Measurements from ENCODE around the gene ITGA5. TPM values are rescaled to one million over a fixed set of nuclear protein-coding genes. Genes with fewer than 3 reads are reported as not detected.

The ITGA5 gene
- total and polyA plus RNA-seq, 2 experiments from 2014 or later, result 402 to 496 TPM

GRCh38 chr12:54437697-54438096, 18.6 kb upstream of the ITGA5 start:
- Histone ChIP-seq H3K9me3 (ENCODE audit: low read depth) (no peaks in the 10 kb centered on the region), H3F3A (ENCODE audit: insufficient read depth) (peaks cover 7% of the 10 kb centered on the region; the same call in 1 of the 2 replicates), H3K4me1 (ENCODE audit: insufficient read depth) (peaks cover 19% of the 10 kb centered on the region), H2AFZ (no peak overlapping the region), H3K27ac (no peak overlapping the region), H3K9me2 (ENCODE audit: insufficient read depth) (no peaks in the 10 kb centered on the region), H4K20me1 (ENCODE audit: insufficient read depth) (no peaks in the 10 kb centered on the region), H3K4me2 (ENCODE audit: unreplicated experiment) (no peak overlapping the region), H3K79me2 (ENCODE audit: insufficient read depth) (no peaks in the 10 kb centered on the region), H3K4me3 (no peak overlapping the region), H3K9ac (no peak overlapping the region), H3K27me3 (replicated peaks; ENCODE audit: insufficient read depth) (no peaks in the 10 kb centered on the region), H3K36me3 (ENCODE audit: low read depth) (no peaks in the 10 kb centered on the region)
- no peak for TF ChIP-seq EZH2phosphoT487 (IDR thresholded peaks at IDR 0.05; ENCODE audit: insufficient read depth, low read depth)
- no peak for TF ChIP-seq EZH2 (IDR thresholded peaks at IDR 0.05; ENCODE audit: insufficient read depth, poor library complexity, severe bottlenecking)
- in situ Hi-C loops (cut with MboI), result no loop called here
- WGBS, 2 experiments (ENCODE audit: low coverage in 1 of 2, low lambda C conversion rate in 2 of 2, missing lambda C conversion rate in 2 of 2), result 92 to 94% methylated on average over 2 to 3 of the region's 3 CpGs
- DNase-seq, result no peak

GRCh38 chr12:54437243-54437642, 18.2 kb upstream of the ITGA5 start:
- no peak overlapping the region for H3K4me2 ChIP-seq (ENCODE audit: unreplicated experiment)
- no peaks in the 10 kb centered on the region for H3K9me3 ChIP-seq (ENCODE audit: low read depth)
- TF ChIP-seq EZH2 (IDR thresholded peaks at IDR 0.05; ENCODE audit: insufficient read depth, poor library complexity, severe bottlenecking), result no peak
- TF ChIP-seq EZH2phosphoT487 (IDR thresholded peaks at IDR 0.05; ENCODE audit: insufficient read depth, low read depth), result no peak
- H3K4me1 ChIP-seq (ENCODE audit: insufficient read depth), result peaks cover 24% of the 10 kb centered on the region
- no peaks in the 10 kb centered on the region for H3K27me3 ChIP-seq (replicated peaks; ENCODE audit: insufficient read depth)
- H3K79me2 ChIP-seq (ENCODE audit: insufficient read depth), result no peaks in the 10 kb centered on the region
- H3K36me3 ChIP-seq (ENCODE audit: low read depth), result no peaks in the 10 kb centered on the region
- H3K9me2 ChIP-seq (ENCODE audit: insufficient read depth), result no peaks in the 10 kb centered on the region
- no peak overlapping the region for H2AFZ ChIP-seq
- in situ Hi-C loops (cut with MboI), result no loop called here
- no peak overlapping the region for H3K9ac ChIP-seq
- H4K20me1 ChIP-seq (ENCODE audit: insufficient read depth), result no peaks in the 10 kb centered on the region
- peaks cover 7% of the 10 kb centered on the region; the same call in 1 of the 2 replicates for H3F3A ChIP-seq (ENCODE audit: insufficient read depth)
- DNase-seq, result peak; percentile 60
- H3K4me3 ChIP-seq, result no peak overlapping the region
- H3K27ac ChIP-seq, result no peak overlapping the region

GRCh38 chr12:54432815-54433164, 13.7 kb upstream of the ITGA5 start:
- Histone ChIP-seq H4K20me1 (ENCODE audit: insufficient read depth) (no peaks in the 10 kb centered on the region), H3K9me3 (ENCODE audit: low read depth) (no peaks in the 10 kb centered on the region), H2AFZ (peak overlapping the region; percentile 15; the same call in 1 of the 2 replicates), H3K4me3 (no peak overlapping the region), H3K27me3 (replicated peaks; ENCODE audit: insufficient read depth) (no peaks in the 10 kb centered on the region), H3K4me2 (ENCODE audit: unreplicated experiment) (peak overlapping the region; percentile 74), H3K9me2 (ENCODE audit: insufficient read depth) (no peaks in the 10 kb centered on the region), H3K4me1 (ENCODE audit: insufficient read depth) (peaks cover 46% of the 10 kb centered on the region), H3K36me3 (ENCODE audit: low read depth) (no peaks in the 10 kb centered on the region), H3K79me2 (ENCODE audit: insufficient read depth) (no peaks in the 10 kb centered on the region), H3K27ac (peak overlapping the region; percentile 76), H3F3A (ENCODE audit: insufficient read depth) (peaks cover 36% of the 10 kb centered on the region), H3K9ac (peak overlapping the region; percentile 32)
- 96 to 100% methylated on average over 4 of the region's 4 CpGs for WGBS, 2 experiments (ENCODE audit: low coverage in 1 of 2, low lambda C conversion rate in 2 of 2, missing lambda C conversion rate in 2 of 2)
- TF ChIP-seq EZH2phosphoT487 (IDR thresholded peaks at IDR 0.05; ENCODE audit: insufficient read depth, low read depth), result no peak
- no peak for TF ChIP-seq EZH2 (IDR thresholded peaks at IDR 0.05; ENCODE audit: insufficient read depth, poor library complexity, severe bottlenecking)
- in situ Hi-C loops (cut with MboI), result no loop called here
- DNase-seq, result no peak

DNA sequence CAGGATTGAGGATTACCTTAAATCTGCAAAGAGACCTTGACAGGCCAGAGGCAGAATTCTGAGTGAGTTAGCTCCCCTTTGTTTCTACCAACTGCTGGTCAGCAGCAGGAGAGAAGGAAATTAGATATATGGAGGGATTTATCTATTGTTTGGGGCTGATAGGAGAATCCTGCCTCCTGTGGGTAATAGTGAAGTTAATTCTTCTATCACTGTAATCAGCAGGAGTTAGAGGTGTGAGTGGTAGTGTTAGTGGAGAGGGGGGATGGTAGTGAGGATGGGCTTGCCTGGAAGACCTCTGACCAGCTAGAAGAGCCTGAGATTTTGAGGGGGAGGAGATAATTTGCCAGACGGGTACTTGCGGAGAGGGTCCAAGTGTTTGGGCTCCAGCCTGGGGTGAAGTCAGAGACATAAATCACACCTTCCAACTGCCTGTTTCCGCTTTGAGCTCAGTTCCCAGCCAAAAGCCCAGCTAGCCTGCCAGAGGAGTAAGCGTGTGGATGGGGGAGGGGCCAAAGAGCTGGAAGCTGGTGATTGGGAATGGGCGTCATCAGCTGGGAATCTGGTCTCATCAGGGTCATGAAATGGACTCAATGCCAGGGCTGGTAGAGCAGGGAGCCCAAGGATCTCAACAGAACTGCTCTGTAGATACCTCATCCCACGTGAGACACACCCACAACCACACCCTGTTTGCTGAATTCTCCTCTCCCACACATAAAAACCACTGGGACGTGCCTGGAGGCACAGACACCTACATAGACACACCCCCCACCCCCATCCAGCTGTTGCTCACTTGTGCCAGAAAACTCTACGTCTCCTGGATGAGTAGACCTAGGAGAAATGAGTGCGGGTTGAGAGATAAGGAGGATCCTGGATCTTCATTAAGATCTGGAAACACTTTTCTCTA, 13.1 kb upstream of the ITGA5 start:
- DNase-seq, result peak; percentile 96
- H3K4me2 ChIP-seq (ENCODE audit: unreplicated experiment), result peak overlapping the region; percentile 74
- no peaks in the 10 kb centered on the region for H3K79me2 ChIP-seq (ENCODE audit: insufficient read depth)
- H3K36me3 ChIP-seq (ENCODE audit: low read depth), result no peaks in the 10 kb centered on the region
- H3K9me2 ChIP-seq (ENCODE audit: insufficient read depth), result no peaks in the 10 kb centered on the region
- peak overlapping the region; percentile 76 for H3K27ac ChIP-seq
- peaks cover 36% of the 10 kb centered on the region for H3F3A ChIP-seq (ENCODE audit: insufficient read depth)
- no peaks in the 10 kb centered on the region for H3K27me3 ChIP-seq (replicated peaks; ENCODE audit: insufficient read depth)
- peaks cover 45% of the 10 kb centered on the region for H3K4me1 ChIP-seq (ENCODE audit: insufficient read depth)
- H3K9me3 ChIP-seq (ENCODE audit: low read depth), result no peaks in the 10 kb centered on the region
- TF ChIP-seq EZH2 (IDR thresholded peaks at IDR 0.05; ENCODE audit: insufficient read depth, poor library complexity, severe bottlenecking) (no peak), EZH2phosphoT487 (IDR thresholded peaks at IDR 0.05; ENCODE audit: insufficient read depth, low read depth) (no peak)
- 7 to 9% methylated on average over 9 of the region's 9 CpGs for WGBS, 2 experiments (ENCODE audit: low coverage in 1 of 2, low lambda C conversion rate in 2 of 2, missing lambda C conversion rate in 2 of 2)
- peak overlapping the region; percentile 12; the same call in 1 of the 2 replicates for H3K4me3 ChIP-seq
- no peaks in the 10 kb centered on the region for H4K20me1 ChIP-seq (ENCODE audit: insufficient read depth)
- peak overlapping the region; percentile 21; the same call in 1 of the 2 replicates for H2AFZ ChIP-seq
- in situ Hi-C loops (cut with MboI), result no loop called here
- peak overlapping the region; percentile 59 for H3K9ac ChIP-seq
